Stimulated activated CD8-positive, alpha-beta memory T cell treated with anti-CD3 and anti-CD28 coated beads, Interleukin-2, amount 100 ng/mL, for 1 hour (primary cell): ENCODE measurements around the gene SBF2.
"Not testable (repeated sequence)": the region's sequence is repeated elsewhere in the genome, so short reads cannot be mapped to it uniquely, and the experiment has no call there.

Experiments
- DNase-seq, 2 donors: peaks; one replicate each; pipeline ENCODE4 v3.0.0-alpha.2; 2020; ENCODE audit warnings: low read depth in 2 of 2

SBF2 gene

GRCh38 chr11:10197091-10197490 lies 96.9 kb downstream of the SBF2 start:
- no peak for DNase-seq

GRCh38 chr11:10192036-10192435 lies 102.0 kb downstream of the SBF2 start:
- DNase-seq, result no peak

GRCh38 chr11:10181811-10182210 lies 112.2 kb downstream of the SBF2 start:
- no peak for DNase-seq

- DNase-seq, result no peak
Measured at GRCh38 chr11:10164621-10165020, 129.4 kb downstream of the SBF2 start.

GRCh38 chr11:10162222-10162621 lies 131.8 kb downstream of the SBF2 start:
- no peak for DNase-seq

GRCh38 chr11:10160350-10160749 lies 133.7 kb downstream of the SBF2 start:
- no peak for DNase-seq

GRCh38 chr11:10158461-10158860 lies 135.6 kb downstream of the SBF2 start:
- no peak for DNase-seq

GRCh38 chr11:10155793-10156490 lies 138.1 kb downstream of the SBF2 start:
- no peak for DNase-seq

GRCh38 chr11:10150800-10151199 lies 143.2 kb downstream of the SBF2 start:
- DNase-seq, result no peak

- DNase-seq, result no peak
Measured at GRCh38 chr11:10149553-10149952, 144.5 kb downstream of the SBF2 start.

GRCh38 chr11:10147195-10147594 lies 146.8 kb downstream of the SBF2 start:
- DNase-seq, result no peak

GRCh38 chr11:10144954-10145353 lies 149.1 kb downstream of the SBF2 start:
- no peak for DNase-seq

- DNase-seq, result no peak
Measured at GRCh38 chr11:10139656-10140055, 154.4 kb downstream of the SBF2 start.

GRCh38 chr11:10139143-10139542 lies 154.9 kb downstream of the SBF2 start:
- DNase-seq, result no peak

GRCh38 chr11:10134975-10135481 lies 159.0 kb downstream of the SBF2 start:
- DNase-seq, result no peak

- not testable (repeated sequence) for DNase-seq
Measured at GRCh38 chr11:10134226-10134625, 159.8 kb downstream of the SBF2 start.

- DNase-seq, result not testable (repeated sequence)
Measured at GRCh38 chr11:10133251-10133650, 160.8 kb downstream of the SBF2 start.

- no peak for DNase-seq
Measured at GRCh38 chr11:10130875-10131274, 163.1 kb downstream of the SBF2 start.

- not testable (repeated sequence) for DNase-seq
Measured at GRCh38 chr11:10129184-10129583, 164.8 kb downstream of the SBF2 start.

- no peak for DNase-seq
Measured at GRCh38 chr11:10125522-10126133, 168.4 kb downstream of the SBF2 start.

GRCh38 chr11:10122326-10123197 lies 171.5 kb downstream of the SBF2 start:
- no peak for DNase-seq

GRCh38 chr11:10118865-10119264 lies 175.2 kb downstream of the SBF2 start:
- no peak for DNase-seq
